Measurements from ENCODE around the gene PEX10. TPM values are rescaled to one million over a fixed set of nuclear protein-coding genes. Genes with fewer than 3 reads are reported as not detected.

PEX10 gene
- total RNA-seq, 1 experiment from 2014 or later = 27.6 TPM

- Histone ChIP-seq H3K4me3 (ENCODE audit: low read depth, low read length, poor library complexity, severe bottlenecking) (no peak overlapping the region), H3K27me3 (replicated peaks; ENCODE audit: insufficient read depth, low read depth, low read length, poor library complexity) (no peaks in the 10 kb centered on the region), H3K4me1 (ENCODE audit: insufficient read depth, low read length, poor library complexity, severe bottlenecking) (no peaks in the 10 kb centered on the region), H3K36me3 (ENCODE audit: insufficient read depth, low read length, poor library complexity, severe bottlenecking) (no peaks in the 10 kb centered on the region), H3K27ac (ENCODE audit: low read depth, low read length, poor library complexity, severe bottlenecking) (no peak overlapping the region), H3K9me3 (ENCODE audit: low read depth, low read length, poor library complexity, severe bottlenecking) (no peaks in the 10 kb centered on the region)
- no peak for DNase-seq (ENCODE audit: low spot score)
- ChIA-PET CTCF (no interaction called here), POLR2A (ENCODE audit: low non-redundant PET) (interaction anchor here (0.6 kb wide), 1 partner anchor 155 kb away, joined by 9 read pairs; no protein-coding TSS in a partner anchor)
- BruUV-seq (replicated peaks) = no TSS peak
- TF ChIP-seq EZH2 (IDR thresholded peaks at IDR 0.05; ENCODE audit: borderline replicate concordance, low read depth, low read length, poor library complexity, severe bottlenecking) = no peak
- TF ChIP-seq, protein P1, sequence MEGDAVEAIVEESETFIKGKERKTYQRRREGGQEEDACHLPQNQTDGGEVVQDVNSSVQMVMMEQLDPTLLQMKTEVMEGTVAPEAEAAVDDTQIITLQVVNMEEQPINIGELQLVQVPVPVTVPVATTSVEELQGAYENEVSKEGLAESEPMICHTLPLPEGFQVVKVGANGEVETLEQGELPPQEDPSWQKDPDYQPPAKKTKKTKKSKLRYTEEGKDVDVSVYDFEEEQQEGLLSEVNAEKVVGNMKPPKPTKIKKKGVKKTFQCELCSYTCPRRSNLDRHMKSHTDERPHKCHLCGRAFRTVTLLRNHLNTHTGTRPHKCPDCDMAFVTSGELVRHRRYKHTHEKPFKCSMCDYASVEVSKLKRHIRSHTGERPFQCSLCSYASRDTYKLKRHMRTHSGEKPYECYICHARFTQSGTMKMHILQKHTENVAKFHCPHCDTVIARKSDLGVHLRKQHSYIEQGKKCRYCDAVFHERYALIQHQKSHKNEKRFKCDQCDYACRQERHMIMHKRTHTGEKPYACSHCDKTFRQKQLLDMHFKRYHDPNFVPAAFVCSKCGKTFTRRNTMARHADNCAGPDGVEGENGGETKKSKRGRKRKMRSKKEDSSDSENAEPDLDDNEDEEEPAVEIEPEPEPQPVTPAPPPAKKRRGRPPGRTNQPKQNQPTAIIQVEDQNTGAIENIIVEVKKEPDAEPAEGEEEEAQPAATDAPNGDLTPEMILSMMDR (conservative IDR thresholded peaks at IDR 0.05; ENCODE audit: low read depth, low read length) = no peak
- intact Hi-C loops (cut with micrococcal nuclease; ENCODE audit: unreplicated experiment) = no loop called here
Observed at GRCh38 chr1:2354511-2355372, 57.6 kb downstream of the PEX10 start.

Other genes with a start within 250 kb of the PEX10 start
- gene FAAP20, start 217.8 kb downstream of the PEX10 start, total RNA-seq (2021) = 114 and 119 TPM in 2 replicates
- gene SKI, start 184.2 kb downstream of the PEX10 start, total RNA-seq (2021) = 84.9 and 88.1 TPM in 2 replicates
- gene MORN1, start 21.0 kb downstream of the PEX10 start, total RNA-seq (2021) = 24.7 and 29.8 TPM in 2 replicates
- gene RER1, start 20.7 kb downstream of the PEX10 start, total RNA-seq (2021) = 152 and 154 TPM in 2 replicates
- gene PLCH2, start 63.7 kb upstream of the PEX10 start, total RNA-seq (2021) = 0.13 TPM in 1 of 2 replicates, not detected in the other
- gene PANK4, start 114.0 kb upstream of the PEX10 start, total RNA-seq (2021) = 45.6 and 53.6 TPM in 2 replicates
- gene HES5, start 117.7 kb upstream of the PEX10 start, total RNA-seq (2021) = not detected in 2 replicates
- gene TNFRSF14, start 143.8 kb upstream of the PEX10 start, total RNA-seq (2021) = 4.6 and 7.6 TPM in 2 replicates
- gene PRXL2B, start 174.2 kb upstream of the PEX10 start, total RNA-seq (2021) = 34.8 and 41.0 TPM in 2 replicates
- gene MMEL1, start 220.5 kb upstream of the PEX10 start, total RNA-seq (2021) = not detected in 2 replicates

Data from A673 (cell line).